AG10803 (cell line): ENCODE results near the gene SRSF2.

ENCODE experiments used
- DNase-seq: peaks from one replicate; pipeline ENCODE4 v3.0.0; 2010; ENCODE audit warnings: low read depth
- H3K4me3 ChIP-seq: 2 replicates; pipeline ENCODE4 v1.5.1; 2011; ENCODE audit warnings: mild to moderate bottlenecking, low read length, control low read depth
- TF ChIP-seq, protein P1 (sequence below): conservative IDR thresholded peaks from 2 replicates; pipeline ENCODE4 v1.5.1; 2011; ENCODE audit warnings: mild to moderate bottlenecking, low read length, control low read depth, inconsistent platforms

The SRSF2 gene

DNA sequence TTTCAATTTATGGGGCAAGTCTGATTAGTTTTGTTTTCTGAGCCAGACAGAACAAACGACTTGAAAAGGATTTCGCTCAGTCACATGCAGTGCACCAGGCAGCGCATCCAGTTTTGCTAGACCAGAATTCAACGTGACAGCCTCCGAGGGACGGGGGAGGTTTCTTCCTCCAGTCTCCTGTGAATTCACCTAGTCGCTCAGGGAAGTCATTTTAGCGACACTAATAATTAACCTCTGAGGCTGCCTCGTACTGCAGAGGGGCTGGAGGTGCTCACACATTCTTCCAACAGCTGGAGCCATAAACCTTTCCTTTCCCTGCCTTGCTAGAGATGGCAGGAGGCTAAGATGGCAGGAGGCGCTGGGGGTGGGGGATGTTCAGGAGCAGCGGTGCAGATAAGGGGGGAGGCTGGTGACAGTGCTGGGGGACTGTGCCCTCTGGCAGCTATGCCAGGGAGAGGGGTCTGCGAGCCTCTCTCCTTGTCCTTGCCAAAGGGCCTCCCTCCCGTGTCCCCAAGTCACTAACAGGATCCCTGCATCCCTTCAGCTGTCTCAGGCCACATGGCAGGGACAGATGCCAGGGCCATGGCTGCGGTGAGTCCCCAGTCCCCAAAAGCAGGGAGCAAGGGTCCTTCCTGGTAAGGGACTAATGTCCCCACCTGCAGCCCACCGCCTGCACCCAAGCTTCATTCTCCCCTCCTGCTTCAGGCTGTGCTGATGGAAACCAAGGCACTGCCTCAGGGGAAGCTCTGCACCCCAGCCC is 50.4 kb downstream of the SRSF2 start:
- TF ChIP-seq, protein P1, sequence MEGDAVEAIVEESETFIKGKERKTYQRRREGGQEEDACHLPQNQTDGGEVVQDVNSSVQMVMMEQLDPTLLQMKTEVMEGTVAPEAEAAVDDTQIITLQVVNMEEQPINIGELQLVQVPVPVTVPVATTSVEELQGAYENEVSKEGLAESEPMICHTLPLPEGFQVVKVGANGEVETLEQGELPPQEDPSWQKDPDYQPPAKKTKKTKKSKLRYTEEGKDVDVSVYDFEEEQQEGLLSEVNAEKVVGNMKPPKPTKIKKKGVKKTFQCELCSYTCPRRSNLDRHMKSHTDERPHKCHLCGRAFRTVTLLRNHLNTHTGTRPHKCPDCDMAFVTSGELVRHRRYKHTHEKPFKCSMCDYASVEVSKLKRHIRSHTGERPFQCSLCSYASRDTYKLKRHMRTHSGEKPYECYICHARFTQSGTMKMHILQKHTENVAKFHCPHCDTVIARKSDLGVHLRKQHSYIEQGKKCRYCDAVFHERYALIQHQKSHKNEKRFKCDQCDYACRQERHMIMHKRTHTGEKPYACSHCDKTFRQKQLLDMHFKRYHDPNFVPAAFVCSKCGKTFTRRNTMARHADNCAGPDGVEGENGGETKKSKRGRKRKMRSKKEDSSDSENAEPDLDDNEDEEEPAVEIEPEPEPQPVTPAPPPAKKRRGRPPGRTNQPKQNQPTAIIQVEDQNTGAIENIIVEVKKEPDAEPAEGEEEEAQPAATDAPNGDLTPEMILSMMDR, result no peak
- DNase-seq, result no peak
- H3K4me3 ChIP-seq, result no peak overlapping the region

DNA sequence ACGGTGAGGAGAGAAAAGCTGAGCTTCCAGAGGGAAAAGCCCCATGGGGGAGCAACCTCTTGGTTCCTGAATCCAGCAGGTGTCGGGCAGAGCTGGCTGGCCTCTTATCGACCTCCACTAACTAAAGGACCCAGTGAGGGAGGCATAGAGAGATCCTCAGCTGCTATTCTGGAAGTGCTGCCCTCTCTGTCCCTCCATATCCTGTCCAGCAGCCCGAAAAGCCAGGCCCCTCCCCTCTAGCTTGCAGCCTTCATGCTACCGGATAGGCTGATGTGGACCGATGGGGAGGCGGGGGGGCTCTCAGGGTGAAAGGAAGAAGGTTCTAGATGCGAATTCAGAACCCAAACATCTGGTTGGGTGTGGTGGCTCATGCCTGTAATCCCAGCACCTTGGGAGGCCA is 51.3 kb downstream of the SRSF2 start:
- DNase-seq, result no peak

DNA sequence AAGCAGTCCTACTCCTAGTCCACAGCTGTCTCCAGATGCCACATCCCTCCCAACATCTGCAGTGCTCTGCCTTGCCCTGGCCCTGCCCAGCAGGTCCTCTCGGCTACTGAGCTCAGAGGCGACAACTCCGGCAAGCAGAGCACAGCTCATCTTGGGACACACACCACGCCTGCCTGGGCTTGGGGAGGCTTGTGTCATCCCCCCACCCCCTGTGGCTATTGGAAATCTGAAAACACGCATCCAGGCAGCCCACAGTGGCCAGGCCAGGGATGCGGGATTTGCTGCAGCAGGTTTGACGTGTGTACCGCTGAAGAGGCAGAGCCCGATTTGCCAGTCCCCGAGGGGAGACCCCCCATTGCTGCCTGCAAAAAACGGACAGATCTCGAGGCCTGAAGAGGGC is 51.8 kb downstream of the SRSF2 start:
- TF ChIP-seq, protein P1, result no peak
- DNase-seq, result no peak
- H3K4me3 ChIP-seq, result no peak overlapping the region

More for the DNA sequence above, 51.3 kb downstream of the SRSF2 start:
- TF ChIP-seq, protein P1, result no peak
- H3K4me3 ChIP-seq, result no peak overlapping the region

DNA sequence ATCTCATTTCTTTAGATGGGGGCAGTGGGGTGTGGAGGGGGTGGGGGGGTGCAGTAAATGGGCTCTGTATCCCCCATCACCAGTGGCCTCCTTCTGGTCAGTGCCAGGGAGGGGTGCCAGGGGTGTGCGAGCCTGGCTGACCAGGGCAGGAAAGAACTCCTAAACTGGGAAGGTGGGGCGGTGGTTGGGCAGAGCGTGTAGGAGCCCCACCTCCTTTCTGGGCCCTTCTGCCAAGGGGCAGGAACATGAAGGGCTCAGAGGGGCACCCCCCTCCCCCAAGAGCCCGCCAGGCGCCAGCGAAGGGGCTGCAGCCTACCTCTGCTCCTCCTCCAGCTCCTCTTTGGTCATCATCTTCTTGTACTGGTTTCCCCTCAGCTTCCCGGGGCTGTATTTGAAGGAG is 52.4 kb downstream of the SRSF2 start:
- no peak for DNase-seq
- TF ChIP-seq, protein P1, result no peak
- no peak overlapping the region for H3K4me3 ChIP-seq
